GM21447 (cell line): ENCODE data around the gene SET.
"Not testable (repeated sequence)": the region's sequence is repeated elsewhere in the genome, so short reads cannot be mapped to it uniquely, and the experiment has no call there.

ENCODE experiments used
- ATAC-seq: cut with Tn5 transposase; IDR thresholded peaks from one replicate; pipeline ENCODE4 v1.9.1; 2021; ENCODE audit not compliant: unreplicated experiment

SET gene, protein sequence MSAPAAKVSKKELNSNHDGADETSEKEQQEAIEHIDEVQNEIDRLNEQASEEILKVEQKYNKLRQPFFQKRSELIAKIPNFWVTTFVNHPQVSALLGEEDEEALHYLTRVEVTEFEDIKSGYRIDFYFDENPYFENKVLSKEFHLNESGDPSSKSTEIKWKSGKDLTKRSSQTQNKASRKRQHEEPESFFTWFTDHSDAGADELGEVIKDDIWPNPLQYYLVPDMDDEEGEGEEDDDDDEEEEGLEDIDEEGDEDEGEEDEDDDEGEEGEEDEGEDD

DNA sequence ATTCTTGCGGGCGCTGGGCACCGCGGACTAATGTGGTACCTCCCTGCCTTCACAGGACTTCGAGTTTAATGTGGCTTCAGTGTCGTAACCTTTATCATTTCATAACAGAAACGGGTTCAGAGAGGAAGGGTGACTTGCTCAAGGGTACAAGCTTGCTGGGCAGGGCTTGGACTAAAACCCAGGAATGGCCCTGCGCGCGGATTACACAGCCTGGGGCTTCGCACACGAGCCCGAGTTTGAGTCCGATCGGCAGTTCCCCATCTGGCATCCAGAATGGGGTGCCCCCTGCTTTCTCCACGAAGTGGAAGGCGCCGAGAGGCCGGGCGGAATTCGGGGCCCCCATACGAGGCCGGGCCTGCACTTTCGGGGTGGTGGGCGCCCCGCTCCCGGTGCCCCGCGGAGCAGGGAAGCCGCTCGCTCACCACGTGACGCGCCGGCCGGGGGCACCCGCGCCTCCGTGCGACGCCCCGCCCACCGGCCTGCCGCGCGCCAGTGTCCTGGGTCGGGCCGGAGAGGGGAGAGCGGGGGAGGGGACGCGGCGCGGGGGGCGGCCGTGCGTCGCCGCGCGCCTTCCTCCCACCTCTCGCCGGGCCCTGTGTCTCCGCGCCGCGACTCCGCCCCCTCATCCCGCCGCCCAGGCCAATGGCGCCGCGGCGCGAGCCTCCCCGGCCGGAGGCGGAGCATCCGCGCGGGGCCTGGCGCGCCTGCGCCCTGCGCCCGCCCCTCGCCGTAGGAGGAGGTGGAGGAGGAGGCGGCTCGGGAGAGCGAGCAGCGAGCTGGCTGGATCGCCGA, at the start of gene SET:
TSS of gene SET (plus strand) at position 722 of the 792 bp plus-strand sequence. CDS start 361 bp downstream, outside the sequence.
- ATAC-seq, result peak; percentile 53

DNA sequence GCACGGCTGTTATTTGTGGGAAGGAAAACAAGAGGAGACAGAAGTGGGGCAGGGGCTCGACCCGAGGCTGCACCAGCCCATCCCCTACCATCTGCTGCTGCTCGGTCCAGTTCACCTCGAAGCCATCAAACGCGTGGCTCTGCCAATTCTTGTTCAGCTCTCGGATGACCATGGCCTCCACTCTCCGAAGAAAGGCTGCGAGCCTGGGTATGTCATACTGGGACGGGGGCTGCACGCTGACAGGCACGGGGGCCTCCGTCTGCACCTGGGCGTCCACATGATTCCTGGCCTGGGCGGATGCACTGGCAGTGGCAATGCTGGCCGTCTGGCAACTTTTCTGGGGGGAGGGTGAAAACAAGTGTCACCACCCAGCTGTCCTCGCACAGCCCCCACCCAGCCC, 48.4 kb upstream of the SET start:
- ATAC-seq, result no peak

DNA sequence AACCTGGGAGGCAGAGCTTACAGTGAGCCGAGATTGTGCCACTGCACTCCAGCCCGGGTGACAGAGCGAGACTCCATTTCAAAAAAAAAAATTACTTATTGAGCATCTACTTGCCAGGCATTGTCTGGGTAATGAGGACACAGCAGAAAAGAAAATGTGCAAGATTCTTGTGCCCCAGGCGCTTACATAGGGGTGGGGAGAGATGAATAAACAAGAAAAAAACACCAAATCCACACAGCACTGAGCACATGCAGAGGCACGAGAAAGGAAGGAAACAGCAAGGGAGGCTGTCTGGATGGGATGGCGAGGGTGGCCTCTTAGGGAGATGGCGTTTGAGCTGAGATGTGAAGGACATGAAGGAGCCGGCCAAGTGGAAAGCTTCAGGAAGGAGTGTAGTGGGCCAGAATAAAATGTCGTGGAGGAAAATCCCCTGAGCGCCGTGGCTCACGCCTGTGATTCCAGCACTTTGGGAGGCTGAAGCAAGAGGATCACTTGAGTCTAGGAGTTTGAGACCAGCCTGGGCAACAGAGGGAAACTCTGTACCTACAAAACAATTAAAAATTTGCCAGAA, 46.3 kb upstream of the SET start:
- ATAC-seq, result no peak

DNA sequence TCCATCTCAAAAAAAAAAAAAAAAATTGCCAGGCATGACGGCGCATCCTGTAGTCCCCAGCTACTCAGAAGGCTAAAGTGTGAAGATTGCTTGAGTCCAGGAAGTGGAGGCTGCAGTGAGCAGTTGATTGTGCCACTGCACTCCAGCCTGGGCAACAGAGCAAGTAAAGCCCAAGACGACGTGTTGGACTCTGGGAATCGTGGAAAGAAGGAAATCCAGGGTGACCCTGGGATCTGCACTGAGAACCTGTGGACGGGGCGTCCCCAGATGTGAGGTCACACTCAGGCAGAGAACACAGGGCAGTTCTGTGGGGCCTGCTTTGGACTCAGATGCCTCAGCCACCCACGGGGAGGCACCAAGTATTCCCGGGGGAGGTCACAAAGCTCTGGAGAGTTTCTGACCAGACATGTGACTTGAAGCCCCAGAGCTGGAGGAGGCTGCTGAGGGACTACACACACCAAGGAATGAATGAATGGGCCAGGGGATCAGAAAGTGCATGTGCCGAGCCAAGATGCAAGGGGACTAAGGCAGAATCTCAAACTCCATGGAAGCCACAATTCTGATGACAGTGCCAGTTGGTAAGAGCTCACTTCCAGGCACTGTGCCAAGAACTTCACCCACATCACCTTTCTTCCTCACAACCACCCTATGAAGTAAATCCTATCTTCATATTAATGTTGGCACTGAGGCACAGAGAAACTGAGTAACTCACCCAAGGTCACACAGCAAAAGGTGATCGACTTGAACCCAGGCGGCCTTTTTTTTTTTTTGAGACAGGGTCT, 45.3 kb upstream of the SET start:
- peak; percentile 73 for ATAC-seq

DNA sequence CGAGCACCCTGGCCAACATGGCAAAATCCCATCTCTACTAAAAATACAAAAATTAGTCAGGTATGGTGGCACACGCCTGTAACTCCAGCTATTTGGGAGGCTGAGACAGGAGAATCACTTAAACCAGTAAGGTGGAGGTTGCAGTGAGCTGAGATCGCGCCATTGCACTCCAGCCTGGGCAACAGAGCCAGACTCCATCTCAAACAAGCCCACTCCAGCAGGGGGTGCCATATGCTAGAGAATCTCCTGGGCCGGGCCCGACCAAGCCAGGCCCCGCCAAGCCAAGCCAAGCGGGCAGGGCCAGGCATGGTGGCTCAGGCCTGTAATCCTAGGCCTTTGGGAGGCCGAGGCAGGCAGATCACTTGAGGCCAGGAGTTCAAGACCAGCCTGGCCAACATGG, 40.8 kb upstream of the SET start:
- not testable (repeated sequence) for ATAC-seq

DNA sequence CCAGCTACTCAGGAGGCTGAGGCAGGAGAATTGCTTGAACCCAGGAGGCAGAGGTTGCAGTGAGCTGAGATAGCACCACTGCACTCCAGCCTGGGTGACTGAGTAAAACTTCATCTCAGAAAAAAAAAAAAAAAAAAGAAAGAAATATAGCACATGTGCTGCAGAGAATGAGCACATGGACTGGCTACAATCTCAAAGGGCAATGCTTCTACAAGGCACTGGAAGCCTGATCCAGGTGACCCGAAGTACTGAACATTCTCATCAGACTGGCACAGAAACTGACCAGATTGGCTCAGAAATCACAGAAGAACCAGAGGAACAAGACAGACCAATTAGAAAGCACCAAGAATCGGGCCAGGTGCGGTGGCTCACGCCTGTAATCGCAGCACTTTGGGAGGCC, 37.2 kb upstream of the SET start:
- ATAC-seq, result no peak

DNA sequence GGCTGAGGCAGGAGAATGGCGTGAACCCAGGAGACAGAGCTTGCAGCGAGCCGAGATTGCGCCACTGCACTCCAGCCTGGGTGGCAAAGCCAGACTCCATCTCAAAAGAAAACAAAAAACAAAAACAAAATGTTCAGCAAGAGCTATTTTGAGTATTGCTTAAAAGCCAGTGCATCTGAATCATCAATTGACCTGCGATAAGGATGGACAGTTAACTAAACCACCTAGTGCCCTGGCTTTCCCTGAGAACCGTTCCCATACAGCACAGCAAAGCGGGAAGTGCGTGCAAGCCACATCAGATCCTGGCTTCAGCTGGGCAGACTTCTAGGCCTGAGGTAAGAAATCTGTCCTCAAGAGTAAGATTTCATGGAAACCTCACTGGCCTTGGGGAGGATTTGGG, 35.1 kb upstream of the SET start:
- no peak for ATAC-seq

DNA sequence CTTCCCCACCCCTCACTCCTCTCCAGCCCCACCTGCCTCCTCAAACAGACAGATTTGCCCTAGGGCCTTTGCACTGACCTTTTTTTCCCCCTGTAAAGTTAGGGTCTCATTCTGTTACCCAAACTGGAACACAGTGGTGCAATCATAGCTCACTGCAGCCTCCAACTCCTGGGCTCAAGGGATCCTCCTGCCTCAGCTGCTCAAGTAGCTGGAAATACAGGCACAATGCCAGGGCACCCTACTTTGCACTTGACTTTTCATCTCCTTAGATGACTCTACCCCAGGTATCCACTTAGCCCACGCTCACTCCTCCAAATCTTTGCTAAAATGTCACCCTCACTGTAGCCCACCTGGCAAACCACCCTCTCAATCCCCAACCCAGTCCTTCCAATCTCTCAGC, 34.5 kb upstream of the SET start:
- ATAC-seq, result no peak

DNA sequence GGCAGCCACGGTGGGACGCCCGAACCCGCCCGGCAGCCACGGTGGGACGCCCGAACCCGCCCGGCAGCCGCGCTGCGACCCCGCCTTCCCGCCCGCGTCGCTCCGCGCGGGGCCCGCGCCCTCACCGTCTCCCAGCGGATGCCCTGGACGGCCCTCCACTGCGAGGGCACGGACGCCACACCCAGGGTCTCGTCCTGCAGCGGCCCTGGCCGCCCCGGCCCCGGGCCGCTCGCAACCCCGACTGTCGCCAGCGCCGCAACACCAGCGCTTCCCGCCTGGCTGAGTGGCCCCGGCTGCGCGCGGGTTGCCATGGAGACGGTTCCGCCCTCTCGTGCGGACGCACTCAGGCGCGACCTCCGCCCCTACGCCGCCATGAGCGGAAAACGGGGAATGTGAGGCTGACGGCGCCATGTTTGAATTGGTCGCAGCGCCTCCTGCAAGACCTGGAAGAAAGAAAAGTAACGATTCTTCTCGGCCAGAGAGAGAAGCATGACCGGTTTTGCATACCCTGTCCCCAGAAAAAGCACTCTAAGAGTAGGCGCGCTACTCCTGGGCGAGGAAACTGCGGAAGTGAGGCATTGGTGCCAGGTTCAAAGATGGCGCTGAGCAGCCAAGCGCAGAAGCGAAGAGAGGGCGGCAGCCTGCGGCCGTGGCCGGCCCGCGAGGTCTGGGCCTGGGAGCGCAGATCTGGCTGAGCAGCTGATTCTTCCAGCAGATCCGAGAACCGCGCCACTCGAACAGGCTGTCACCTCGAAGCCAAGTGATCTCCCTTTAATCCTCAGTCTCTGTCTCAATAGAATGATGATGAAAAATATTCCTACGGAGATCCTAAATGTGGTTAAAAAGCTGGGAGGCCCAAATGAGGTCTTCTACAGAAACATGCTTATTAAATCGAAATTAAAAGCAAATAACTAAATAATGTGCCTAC, 32.3 kb upstream of the SET start, which contains the start of gene DYNC2I2:
TSS of gene DYNC2I2 (minus strand) at position 432 of the 928 bp plus-strand sequence. CDS start at position 311, 121 bp downstream.
- peak; percentile 66 for ATAC-seq

DNA sequence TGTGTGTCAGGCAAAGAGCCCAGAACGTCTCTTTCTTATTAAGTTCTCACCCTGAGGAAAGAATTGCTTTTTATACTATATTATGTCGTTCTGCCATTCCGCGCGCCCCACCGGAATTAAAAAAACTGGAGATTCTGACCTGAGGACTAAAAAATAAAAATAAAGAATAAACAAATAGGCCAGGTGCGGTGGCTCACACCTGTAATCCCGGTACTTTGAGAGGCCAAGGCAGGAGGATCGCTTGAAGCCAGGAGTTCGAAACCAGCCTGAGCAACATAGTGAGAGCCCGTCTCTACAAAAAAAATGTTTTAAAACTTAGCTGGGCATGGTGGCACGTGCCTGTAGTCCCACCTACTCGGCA, 31.7 kb upstream of the SET start:
- no peak for ATAC-seq

DNA sequence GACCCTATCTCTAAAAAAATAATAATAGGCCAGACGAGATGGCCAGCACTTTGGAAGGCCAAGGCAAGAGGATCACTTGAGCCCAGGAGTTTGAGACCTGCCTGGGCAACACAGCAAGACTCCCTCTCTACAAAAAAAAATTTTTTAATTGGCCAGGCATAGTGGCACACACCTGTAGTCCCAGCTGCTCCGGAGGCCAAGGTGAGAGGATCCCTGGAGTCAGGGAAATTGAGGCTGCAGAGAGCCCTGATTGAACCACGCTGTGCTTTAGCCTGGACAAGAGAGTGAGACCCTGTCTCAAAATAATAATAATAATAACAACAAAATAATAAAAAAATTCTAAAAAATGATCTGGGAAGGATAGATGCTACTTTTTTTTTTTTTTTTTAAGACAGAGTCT, 31.2 kb upstream of the SET start:
- no peak for ATAC-seq

DNA sequence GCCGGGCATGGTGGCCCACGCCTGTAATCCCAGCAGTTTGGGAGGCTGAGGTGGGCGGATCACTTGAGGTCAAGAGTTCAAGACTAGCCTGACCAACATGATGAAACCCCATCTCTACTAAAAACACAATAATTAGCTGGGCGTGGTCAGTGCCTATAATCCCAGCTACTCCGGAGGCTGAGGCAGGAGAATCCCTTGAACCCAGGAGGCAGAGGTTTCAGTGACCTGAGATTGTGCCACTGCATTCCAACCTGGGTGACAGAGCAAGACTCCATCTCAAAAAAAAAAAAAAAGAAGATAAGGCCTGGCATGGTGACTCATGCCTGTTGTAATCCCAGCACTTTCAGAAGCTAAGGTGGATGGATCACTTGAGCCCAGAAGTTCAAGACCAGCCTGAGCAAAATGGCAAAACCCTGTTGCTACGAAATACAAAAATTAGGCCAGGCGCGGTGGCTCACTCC, 22.5 kb upstream of the SET start:
- not testable (repeated sequence) for ATAC-seq

DNA sequence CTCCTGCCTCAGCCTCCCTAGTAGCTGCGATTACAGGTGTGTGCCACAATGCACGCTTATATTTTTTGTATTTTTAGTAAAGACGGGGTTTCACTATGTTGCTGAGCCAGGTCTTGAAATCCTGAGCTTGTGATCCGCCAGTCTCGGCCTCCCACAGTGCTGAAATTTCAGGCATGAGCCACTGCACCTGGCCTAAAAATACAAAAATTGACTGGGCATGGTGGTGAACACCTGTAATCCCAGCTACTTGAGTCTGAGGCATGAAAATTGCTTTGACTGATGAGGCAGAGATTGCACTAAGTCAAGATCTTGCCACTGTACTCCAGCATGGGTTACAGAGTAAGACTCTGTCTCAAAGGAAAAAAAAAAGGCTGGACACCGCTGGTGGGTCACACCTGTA, 19.2 kb upstream of the SET start:
- ATAC-seq, result no peak

DNA sequence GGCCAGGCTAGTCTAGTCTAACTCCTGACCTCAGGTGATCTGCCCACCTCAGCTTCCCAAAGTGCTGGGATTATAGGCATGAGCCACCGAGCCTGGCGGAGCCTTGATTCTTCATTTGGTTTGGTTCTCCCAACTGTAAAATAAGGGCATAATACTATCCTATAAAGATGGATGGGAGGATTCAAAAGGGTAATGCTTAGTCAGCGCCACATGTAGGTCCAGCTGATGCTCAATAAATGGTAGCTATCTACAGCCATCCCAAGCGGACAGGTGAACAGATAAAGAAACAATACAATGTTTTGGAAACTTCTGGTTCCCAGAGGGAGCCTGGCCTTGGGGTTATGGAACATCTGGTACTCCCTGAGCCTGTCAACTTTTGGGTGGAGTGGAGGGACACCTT, 13.6 kb upstream of the SET start:
- ATAC-seq, result no peak

DNA sequence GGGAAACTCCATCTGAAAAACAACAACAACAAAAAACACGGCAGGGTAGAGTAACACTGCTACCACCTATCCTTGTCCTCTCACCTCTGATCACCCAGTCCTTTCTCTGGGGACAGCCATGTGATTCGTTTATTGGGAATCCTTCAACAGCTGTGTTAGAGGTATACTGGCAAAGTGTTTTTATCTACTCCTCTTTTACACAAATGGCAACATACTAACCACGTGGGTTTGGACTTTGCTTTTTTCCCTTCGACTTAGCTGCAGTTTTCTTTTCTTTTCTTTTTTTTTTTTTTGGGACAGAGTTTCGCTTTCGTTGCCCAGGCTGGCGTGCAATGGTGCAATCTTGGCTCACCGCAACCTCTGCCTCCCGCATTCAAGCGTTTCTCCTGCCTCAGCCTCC, 11.2 kb upstream of the SET start:
- no peak for ATAC-seq

DNA sequence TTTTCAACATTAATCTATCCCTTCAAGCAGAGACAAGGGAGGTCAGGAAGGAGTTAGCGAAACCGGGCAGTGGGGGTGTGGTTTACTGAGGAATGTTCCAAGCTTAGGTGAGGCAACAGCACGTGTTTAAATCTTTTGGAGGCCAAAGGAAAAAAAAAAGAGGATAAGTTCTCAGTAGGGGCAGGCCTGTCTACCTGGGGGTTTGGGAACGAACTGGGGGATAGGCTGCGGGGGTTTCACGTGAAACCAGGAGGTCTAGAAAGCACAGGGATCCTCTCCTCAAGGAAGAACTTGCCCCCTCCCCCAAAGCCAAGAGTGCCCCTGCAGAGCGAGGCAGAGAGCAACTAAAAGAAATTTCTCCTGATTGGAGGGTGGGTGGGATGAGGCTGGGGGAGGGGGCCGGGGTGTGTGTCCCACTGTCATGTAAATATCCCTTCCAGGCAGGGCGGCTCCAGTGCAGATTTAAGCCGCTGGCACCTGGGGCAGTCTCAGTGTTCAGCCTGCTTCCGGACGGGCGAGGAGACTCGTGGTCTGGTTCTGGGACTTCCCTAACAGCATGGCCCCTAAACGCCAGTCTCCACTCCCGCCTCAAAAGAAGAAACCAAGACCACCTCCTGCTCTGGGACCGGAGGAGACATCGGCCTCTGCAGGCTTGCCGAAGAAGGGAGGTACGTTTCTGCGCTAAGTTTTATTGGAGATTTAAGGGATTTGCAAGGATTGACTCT, 5.5 kb upstream of the SET start:
- ATAC-seq, result no peak

DNA sequence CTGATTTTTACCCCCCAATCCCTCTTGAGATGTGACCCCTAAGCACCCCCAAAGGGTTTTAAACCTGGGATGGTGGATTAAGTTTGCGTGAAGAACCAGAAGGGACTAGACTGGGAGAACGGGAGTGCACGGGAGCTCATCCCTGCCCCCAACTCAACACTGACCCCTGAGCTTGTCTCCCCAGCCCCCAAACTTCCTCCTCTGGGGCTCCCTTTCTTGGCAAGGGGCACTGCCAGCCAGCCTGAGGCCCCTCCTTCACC, 5.0 kb upstream of the SET start:
- ATAC-seq, result peak; percentile 0

DNA sequence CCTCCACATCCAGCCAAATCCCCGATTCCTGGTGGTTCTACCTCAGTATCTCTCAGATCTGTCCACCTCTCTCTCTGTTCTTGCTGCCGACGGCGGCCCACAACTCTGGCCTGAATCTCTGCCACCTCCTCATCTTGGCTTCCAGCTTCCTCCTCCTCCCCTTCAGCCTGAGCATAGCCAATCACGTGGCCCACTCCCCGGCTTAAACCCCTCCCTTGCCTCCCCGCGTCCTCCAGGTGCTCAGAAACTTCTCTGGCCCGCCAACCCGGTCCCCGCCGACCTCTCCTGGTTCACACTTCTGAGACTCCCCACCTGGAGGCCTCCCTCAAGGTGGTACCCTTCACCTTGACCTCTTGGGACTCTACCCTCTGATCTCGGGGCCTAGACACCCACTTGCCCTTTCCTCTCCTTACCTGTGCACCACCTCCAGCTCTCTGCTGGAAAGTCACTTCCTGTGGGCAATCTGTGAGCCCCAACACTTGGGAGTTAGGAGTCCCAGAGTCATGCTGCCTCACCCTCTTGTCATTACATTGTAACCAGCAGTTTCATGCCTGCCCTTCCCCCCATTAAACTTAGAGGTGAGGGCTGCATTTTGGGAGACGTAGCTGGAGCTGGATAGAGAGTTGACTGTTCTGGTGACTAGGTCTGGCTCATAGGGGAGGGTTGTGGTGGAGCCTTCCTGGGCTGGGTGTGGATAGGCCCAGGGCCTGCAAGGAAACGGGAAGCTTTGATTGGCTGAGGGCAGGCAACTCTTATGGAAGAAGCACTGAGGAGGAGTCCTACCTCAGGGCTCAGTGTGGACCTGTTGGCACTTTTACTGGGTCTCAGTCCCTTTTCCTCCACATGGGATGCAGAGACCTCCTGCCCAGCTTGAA, 4.5 kb upstream of the SET start:
- peak; percentile 40 for ATAC-seq
